Astrocyte (in vitro differentiated cells and primary cell): Measurements from ENCODE around the gene DNAJB6.

Experiments used
- EZH2 ChIP-seq: IDR thresholded peaks from 2 replicates; pipeline ENCODE4 v1.6.1; 2012; ENCODE audit warnings: mild to moderate bottlenecking, low read length, inconsistent platforms; ENCODE audit not compliant: insufficient read depth
- TF ChIP-seq, protein P1 (sequence below): IDR thresholded peaks from 2 replicates; pipeline ENCODE4 v1.5.1; 2011; ENCODE audit warnings: low read depth, mild to moderate bottlenecking, inconsistent platforms, low read length, moderate library complexity; ENCODE audit not compliant: insufficient read depth

DNA sequence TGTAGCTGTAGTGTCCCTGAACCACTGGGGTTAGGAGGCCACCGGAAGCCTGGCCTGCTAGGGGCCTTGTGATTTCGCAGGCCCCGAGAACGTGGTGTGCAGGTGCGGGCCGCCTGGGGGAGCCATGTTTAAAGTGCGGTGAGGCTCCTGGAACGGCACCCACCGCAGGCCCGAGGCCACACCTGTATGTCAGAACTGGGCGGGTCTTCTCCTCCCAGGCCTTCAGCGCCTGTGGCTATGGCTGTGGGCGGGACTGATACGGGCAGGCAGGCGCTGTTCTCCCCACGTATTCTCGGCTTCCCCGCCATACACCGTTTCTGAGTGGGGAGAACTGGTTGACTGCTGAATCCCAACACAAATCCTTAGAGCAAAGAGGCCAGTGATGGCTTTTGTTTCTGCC is 74.8 kb downstream of the DNAJB6 start:
- TF ChIP-seq, protein P1, sequence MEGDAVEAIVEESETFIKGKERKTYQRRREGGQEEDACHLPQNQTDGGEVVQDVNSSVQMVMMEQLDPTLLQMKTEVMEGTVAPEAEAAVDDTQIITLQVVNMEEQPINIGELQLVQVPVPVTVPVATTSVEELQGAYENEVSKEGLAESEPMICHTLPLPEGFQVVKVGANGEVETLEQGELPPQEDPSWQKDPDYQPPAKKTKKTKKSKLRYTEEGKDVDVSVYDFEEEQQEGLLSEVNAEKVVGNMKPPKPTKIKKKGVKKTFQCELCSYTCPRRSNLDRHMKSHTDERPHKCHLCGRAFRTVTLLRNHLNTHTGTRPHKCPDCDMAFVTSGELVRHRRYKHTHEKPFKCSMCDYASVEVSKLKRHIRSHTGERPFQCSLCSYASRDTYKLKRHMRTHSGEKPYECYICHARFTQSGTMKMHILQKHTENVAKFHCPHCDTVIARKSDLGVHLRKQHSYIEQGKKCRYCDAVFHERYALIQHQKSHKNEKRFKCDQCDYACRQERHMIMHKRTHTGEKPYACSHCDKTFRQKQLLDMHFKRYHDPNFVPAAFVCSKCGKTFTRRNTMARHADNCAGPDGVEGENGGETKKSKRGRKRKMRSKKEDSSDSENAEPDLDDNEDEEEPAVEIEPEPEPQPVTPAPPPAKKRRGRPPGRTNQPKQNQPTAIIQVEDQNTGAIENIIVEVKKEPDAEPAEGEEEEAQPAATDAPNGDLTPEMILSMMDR, result no peak
- TF ChIP-seq EZH2, result no peak
